Measurements from ENCODE around the gene MIS18BP1.

GRCh38 chr14:45181329-45181728 is 71.7 kb downstream of the MIS18BP1 start:
- TF ChIP-seq, protein P1, sequence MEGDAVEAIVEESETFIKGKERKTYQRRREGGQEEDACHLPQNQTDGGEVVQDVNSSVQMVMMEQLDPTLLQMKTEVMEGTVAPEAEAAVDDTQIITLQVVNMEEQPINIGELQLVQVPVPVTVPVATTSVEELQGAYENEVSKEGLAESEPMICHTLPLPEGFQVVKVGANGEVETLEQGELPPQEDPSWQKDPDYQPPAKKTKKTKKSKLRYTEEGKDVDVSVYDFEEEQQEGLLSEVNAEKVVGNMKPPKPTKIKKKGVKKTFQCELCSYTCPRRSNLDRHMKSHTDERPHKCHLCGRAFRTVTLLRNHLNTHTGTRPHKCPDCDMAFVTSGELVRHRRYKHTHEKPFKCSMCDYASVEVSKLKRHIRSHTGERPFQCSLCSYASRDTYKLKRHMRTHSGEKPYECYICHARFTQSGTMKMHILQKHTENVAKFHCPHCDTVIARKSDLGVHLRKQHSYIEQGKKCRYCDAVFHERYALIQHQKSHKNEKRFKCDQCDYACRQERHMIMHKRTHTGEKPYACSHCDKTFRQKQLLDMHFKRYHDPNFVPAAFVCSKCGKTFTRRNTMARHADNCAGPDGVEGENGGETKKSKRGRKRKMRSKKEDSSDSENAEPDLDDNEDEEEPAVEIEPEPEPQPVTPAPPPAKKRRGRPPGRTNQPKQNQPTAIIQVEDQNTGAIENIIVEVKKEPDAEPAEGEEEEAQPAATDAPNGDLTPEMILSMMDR (IDR thresholded peaks at IDR 0.05), result no peak
- TF ChIP-seq POLR2AphosphoS5 (IDR thresholded peaks at IDR 0.05; ENCODE audit: low read depth, low read length) (no peak), REST (IDR thresholded peaks at IDR 0.05; ENCODE audit: insufficient read depth in 1 of 2, low read depth in 2 of 2, low read length in 1 of 2) (no peak)
